Left ventricle myocardium inferior (tissue), 1 donor: ENCODE results near the gene ZNF530. TPM values are rescaled to one million over a fixed set of nuclear protein-coding genes. Genes with fewer than 3 reads are reported as not detected.
A peak's percentile ranks its signal among the peaks of the same experiment; 100 is the strongest.

Experiments used
- DNase-seq: peaks from one replicate; pipeline ENCODE4 v3.0.0-alpha.2; 2020
- H3K27ac ChIP-seq: fragments of 200-600 bp; replicated peaks from 2 replicates; pipeline ENCODE4 v1.8.0; 2021
- H3K27me3 ChIP-seq: fragments of 200-600 bp; 2 replicates; pipeline ENCODE4 v1.8.0; 2021; ENCODE audit warnings: low read depth
- H3K36me3 ChIP-seq: fragments of 200-600 bp; 2 replicates; pipeline ENCODE4 v1.8.0; 2021
- H3K4me1 ChIP-seq: fragments of 200-600 bp; 2 replicates; pipeline ENCODE4 v1.8.0; 2021
- H3K4me3 ChIP-seq: fragments of 200-600 bp; 2 replicates; pipeline ENCODE4 v1.8.0; 2021; ENCODE audit warnings: mild to moderate bottlenecking, moderate library complexity
- H3K9me3 ChIP-seq: fragments of 200-600 bp; replicated peaks from 2 replicates; pipeline ENCODE4 v1.8.0; 2021
- CTCF ChIP-seq: fragments of 200-600 bp; IDR thresholded peaks from 2 replicates; pipeline ENCODE4 v1.8.0; 2021; ENCODE audit warnings: antibody characterized with exemption, mild to moderate bottlenecking, borderline replicate concordance
- intact Hi-C: fragments of 100-400 bp; cut with micrococcal nuclease; formaldehyde crosslinking; loops from one replicate; pipeline ENCODE4 v1.11.0; 2022
- total RNA-seq: library from RNA; stranded (reverse); fragmentation: NEBNext Ultra II Directional; extraction: Animal tissue kit (Norgen Biotek cat#: 25700); gene quantifications from one replicate; pipeline ENCODE4 v1.2.1, GENCODE V29; 2021
- donor health status: DM: no; HTN: yes; CAD: no; lungs with severe emphysema.

The ZNF530 gene
- total RNA-seq, 1 donor from 2014 or later, result 4.7 TPM

- Histone ChIP-seq H3K36me3 (peaks cover 76% of the 10 kb centered on the region), H3K27me3 (no peaks in the 10 kb centered on the region), H3K27ac (no peak overlapping the region), H3K9me3 (peaks cover 100% of the 10 kb centered on the region), H3K4me3 (no peak overlapping the region), H3K4me1 (peaks cover 7% of the 10 kb centered on the region)
- intact Hi-C loops, result no loop called here
- DNase-seq, result no peak
- no peak for TF ChIP-seq CTCF
Measured at GRCh38 chr19:57572415-57572947, 27.2 kb upstream of the ZNF530 start.

GRCh38 chr19:57576661-57577060 lies 23.0 kb upstream of the ZNF530 start:
- intact Hi-C loops, result no loop called here
- H3K4me3 ChIP-seq, result no peak overlapping the region
- peaks cover 60% of the 10 kb centered on the region for H3K9me3 ChIP-seq
- no peaks in the 10 kb centered on the region for H3K27me3 ChIP-seq
- no peak overlapping the region for H3K27ac ChIP-seq
- peaks cover 24% of the 10 kb centered on the region for H3K4me1 ChIP-seq
- H3K36me3 ChIP-seq, result peaks cover 59% of the 10 kb centered on the region
- DNase-seq, result no peak
- TF ChIP-seq CTCF, result no peak

- H3K9me3 ChIP-seq, result peaks cover 40% of the 10 kb centered on the region
- peak; percentile 40 for TF ChIP-seq CTCF
- peaks cover 32% of the 10 kb centered on the region for H3K4me1 ChIP-seq
- H3K27me3 ChIP-seq, result no peaks in the 10 kb centered on the region
- intact Hi-C loops, result no loop called here
- peak; percentile 96 for DNase-seq
- H3K36me3 ChIP-seq, result peaks cover 39% of the 10 kb centered on the region
- H3K27ac ChIP-seq, result peak within 1 kb of the TSS; percentile 79
- peak within 1 kb of the TSS; percentile 98 for H3K4me3 ChIP-seq
Measured at GRCh38 chr19:57578487-57579205, 21.0 kb upstream of the ZNF530 start, which contains the start of gene ZNF416. Gene ZNF416 (minus strand): TSS chr19:57578911. CDS start chr19:57578704, 207 bp downstream.

- Histone ChIP-seq H3K27me3 (no peaks in the 10 kb centered on the region), H3K27ac (peak overlapping the region; percentile 82), H3K4me1 (peaks cover 29% of the 10 kb centered on the region), H3K36me3 (peaks cover 27% of the 10 kb centered on the region), H3K4me3 (peak overlapping the region; percentile 88), H3K9me3 (peaks cover 29% of the 10 kb centered on the region)
- intact Hi-C loops, result no loop called here
- no peak for TF ChIP-seq CTCF
- peak; percentile 12 for DNase-seq
Measured at GRCh38 chr19:57583104-57583520, 16.6 kb upstream of the ZNF530 start.

GRCh38 chr19:57583521-57584416 lies 15.9 kb upstream of the ZNF530 start, which contains the start of gene ZIK1:
Gene ZIK1 (plus strand): TSS chr19:57584145. CDS start chr19:57584357, 212 bp downstream.
- Histone ChIP-seq H3K9me3 (peaks cover 35% of the 10 kb centered on the region), H3K4me3 (peak within 1 kb of the TSS; percentile 88), H3K27ac (peak within 1 kb of the TSS; percentile 82), H3K36me3 (peaks cover 34% of the 10 kb centered on the region), H3K27me3 (no peaks in the 10 kb centered on the region), H3K4me1 (peaks cover 23% of the 10 kb centered on the region)
- intact Hi-C loops, result no loop called here
- peak; percentile 16 for TF ChIP-seq CTCF
- peak; percentile 92 for DNase-seq
